H1 (cell line): ENCODE measurements around the gene ARL2.
A peak's percentile ranks its signal among the peaks of the same experiment; 100 is the strongest.

Experiments
- ASH2L ChIP-seq: fragments of 200-600, 300-600 bp; sonication (generic); IDR thresholded peaks from one replicate; pipeline ENCODE4 v1.7.1; 2017; ENCODE audit warnings: low read length
- ATF2 ChIP-seq: IDR thresholded peaks from 2 replicates; pipeline ENCODE4 v1.6.1; 2012; ENCODE audit warnings: low read length, inconsistent platforms
- CTCF ChIP-seq, 3 experiments: IDR thresholded peaks; 1 replicate in 2 of 3; 2 replicates in 1 of 3; pipeline versions ENCODE4 v1.5.1 to v1.6.1; 2011; ENCODE audit warnings: low read length in 3 of 3, mild to moderate bottlenecking in 3 of 3, inconsistent platforms in 2 of 3, low read depth in 1 of 3, moderate library complexity in 1 of 3; ENCODE audit not compliant: insufficient read depth in 1 of 3; ENCODE audit errors: control extremely low read depth in 1 of 3
- GABPA ChIP-seq: IDR thresholded peaks from 2 replicates; pipeline ENCODE4 v1.6.1; 2011; ENCODE audit warnings: mild to moderate bottlenecking, low read length, moderate library complexity, borderline replicate concordance; ENCODE audit not compliant: insufficient read depth
- PHF8 ChIP-seq: fragments of 200-600 bp; sonication (generic); conservative IDR thresholded peaks from 2 replicates; pipeline ENCODE4 v1.7.1; 2012; ENCODE audit warnings: low read depth, mild to moderate bottlenecking, inconsistent platforms, low read length, moderate library complexity
- POLR2A ChIP-seq, 2 experiments: IDR thresholded peaks; 1 replicate in 1 of 2; 2 replicates in 1 of 2; pipeline ENCODE4 v1.6.1; 2011; ENCODE audit warnings: low read depth in 2 of 2, low read length in 2 of 2, mild to moderate bottlenecking in 2 of 2; ENCODE audit errors: control extremely low read depth in 1 of 2
- ZNF274 ChIP-seq: IDR thresholded peaks from 2 replicates; pipeline ENCODE4 v1.7.0; 2012; ENCODE audit warnings: low read length, borderline replicate concordance; ENCODE audit errors: extremely low read depth

- TF ChIP-seq GABPA (no peak), ZNF274 (no peak), ASH2L (no peak), CTCF (IDR thresholded peaks at IDR 0.05; ENCODE audit: control extremely low read depth in 1 of 3, insufficient read depth in 1 of 3, low read depth in 1 of 3, low read length in 3 of 3) (peak in 1 of 3 experiments; percentile 4; a peak in 1 of 4 replicates), ATF2 (no peak), POLR2A (IDR thresholded peaks at IDR 0.05; ENCODE audit: control extremely low read depth in 1 of 2, low read depth in 2 of 2, low read length in 2 of 2) (no peak), PHF8 (no peak)
These were observed 18.3 kb downstream of the ARL2 start for GRCh38 chr11:65032216-65032615.
